EH (cell line): ENCODE data around the gene CAMSAP2.

Experiments
- DNase-seq: peaks from one replicate; pipeline ENCODE4 v3.0.0-alpha.2; 2015; ENCODE audit warnings: low read depth

Gene CAMSAP2

GRCh38 chr1:200738327-200738948 is at the start of gene CAMSAP2:
Gene CAMSAP2, plus strand, starts transcription at chr1:200738893. Its CDS starts 935 bp downstream, at chr1:200739828.
- DNase-seq: peak; percentile 94

GRCh38 chr1:200692316-200692715 is 46.4 kb upstream of the CAMSAP2 start:
- no peak for DNase-seq

GRCh38 chr1:200693327-200693726 is 45.4 kb upstream of the CAMSAP2 start:
- no peak for DNase-seq

- DNase-seq: no peak
These were observed 44.0 kb upstream of the CAMSAP2 start for GRCh38 chr1:200694738-200695137.

- DNase-seq: peak; percentile 68
These were observed 38.8 kb upstream of the CAMSAP2 start for GRCh38 chr1:200699871-200700270.

- DNase-seq: no peak
These were observed 33.6 kb upstream of the CAMSAP2 start for GRCh38 chr1:200704986-200705500.

- DNase-seq: no peak
These were observed 32.4 kb upstream of the CAMSAP2 start for GRCh38 chr1:200706111-200706814.

GRCh38 chr1:200707116-200707515 is 31.6 kb upstream of the CAMSAP2 start:
- no peak for DNase-seq

- no peak for DNase-seq
These were observed 30.5 kb upstream of the CAMSAP2 start for GRCh38 chr1:200708161-200708560.

- peak; percentile 24 for DNase-seq
These were observed 29.9 kb upstream of the CAMSAP2 start for GRCh38 chr1:200708769-200709168.

GRCh38 chr1:200710166-200710565 is 28.5 kb upstream of the CAMSAP2 start:
- DNase-seq: no peak

- DNase-seq: no peak
These were observed 24.0 kb upstream of the CAMSAP2 start for GRCh38 chr1:200714504-200715187.

- no peak for DNase-seq
These were observed 18.5 kb upstream of the CAMSAP2 start for GRCh38 chr1:200720199-200720598.

GRCh38 chr1:200724064-200724463 is 14.6 kb upstream of the CAMSAP2 start:
- DNase-seq: no peak

GRCh38 chr1:200727257-200727656 is 11.4 kb upstream of the CAMSAP2 start:
- DNase-seq: no peak

GRCh38 chr1:200729863-200730262 is 8.8 kb upstream of the CAMSAP2 start:
- no peak for DNase-seq

- no peak for DNase-seq
These were observed 6.9 kb upstream of the CAMSAP2 start for GRCh38 chr1:200731654-200732332.

GRCh38 chr1:200732438-200732837 is 6.3 kb upstream of the CAMSAP2 start:
- no peak for DNase-seq

GRCh38 chr1:200733907-200734306 is 4.8 kb upstream of the CAMSAP2 start:
- no peak for DNase-seq

GRCh38 chr1:200737647-200738291 is 924 bp upstream of the CAMSAP2 start:
- no peak for DNase-seq

GRCh38 chr1:200738949-200739651 is 407 bp downstream of the CAMSAP2 start:
- DNase-seq: peak; percentile 88
